Keratinocyte (primary cell): ENCODE results near the gene FAM78A. TPM values are rescaled to one million over a fixed set of nuclear protein-coding genes. Genes with fewer than 3 reads are reported as not detected.
A peak's percentile ranks its signal among the peaks of the same experiment; 100 is the strongest.

Experiments used
- DNase-seq: peaks from one replicate; pipeline ENCODE4 v3.0.0-alpha.2; 2011; ENCODE audit warnings: low read depth, missing footprints, low spot score
- FAIRE-seq: peaks from 2 replicates; lab custom pipeline; 2011; peaks lifted over from hg19 to GRCh38; lab: Jason Lieb, UNC
- H2AFZ ChIP-seq: 2 replicates; pipeline ENCODE4 v1.6.0; 2012; ENCODE audit warnings: low read length, control low read depth, inconsistent platforms; ENCODE audit not compliant: control insufficient read depth
- H3K27ac ChIP-seq: 2 replicates; pipeline ENCODE4 v1.5.1; 2011; ENCODE audit warnings: low read length; ENCODE audit not compliant: control insufficient read depth, insufficient read depth
- H3K27me3 ChIP-seq: 3 replicates; pipeline ENCODE4 v1.6.0; 2011; ENCODE audit warnings: low read length; ENCODE audit not compliant: control insufficient read depth, insufficient read depth; ENCODE audit errors: extremely low read depth
- H3K36me3 ChIP-seq, 2 experiments: 2 replicates in 1 of 2; 3 replicates in 1 of 2; pipeline ENCODE4 v1.5.1; 2011; ENCODE audit warnings: low read length in 2 of 2, mild to moderate bottlenecking in 1 of 2; ENCODE audit not compliant: control insufficient read depth in 2 of 2, insufficient read depth in 2 of 2; ENCODE audit errors: extremely low read depth in 1 of 2
- H3K4me1 ChIP-seq: 3 replicates; pipeline ENCODE4 v1.5.1; 2011; ENCODE audit warnings: low read length; ENCODE audit not compliant: control insufficient read depth, insufficient read depth; ENCODE audit errors: extremely low read depth
- H3K4me2 ChIP-seq: 3 replicates; pipeline ENCODE4 v1.6.0; 2011; ENCODE audit warnings: low read depth, low read length; ENCODE audit not compliant: control insufficient read depth, insufficient read depth; ENCODE audit errors: extremely low read depth
- H3K4me3 ChIP-seq, 3 experiments: fragments of 200-600 bp in 1 of 3; sonication (generic) in 1 of 3; 2 replicates in 2 of 3; 3 replicates in 1 of 3; pipeline ENCODE4 v1.5.1; 2011 to 2016; ENCODE audit warnings: low read length in 3 of 3, mild to moderate bottlenecking in 3 of 3, control low read depth in 2 of 3, inconsistent platforms in 1 of 3, low read depth in 1 of 3, mixed read lengths in 1 of 3, mixed run types in 1 of 3, moderate library complexity in 1 of 3; ENCODE audit not compliant: control insufficient read depth in 2 of 3, insufficient read depth in 2 of 3; ENCODE audit errors: extremely low read depth in 1 of 3
- H3K79me2 ChIP-seq: 2 replicates; pipeline ENCODE4 v1.6.0; 2012; ENCODE audit warnings: low read length; ENCODE audit not compliant: control insufficient read depth, insufficient read depth
- H3K9ac ChIP-seq: 3 replicates; pipeline ENCODE4 v1.6.0; 2011; ENCODE audit warnings: low read length; ENCODE audit not compliant: control insufficient read depth, insufficient read depth; ENCODE audit errors: extremely low read depth
- H3K9me1 ChIP-seq: 3 replicates; pipeline ENCODE4 v1.6.0; 2011; ENCODE audit warnings: low read length; ENCODE audit not compliant: control insufficient read depth, insufficient read depth; ENCODE audit errors: extremely low read depth
- H3K9me3 ChIP-seq: 2 replicates; pipeline ENCODE4 v1.5.1; 2012; ENCODE audit warnings: low read depth, low read length; ENCODE audit not compliant: control insufficient read depth
- H4K20me1 ChIP-seq: 3 replicates; pipeline ENCODE4 v1.6.0; 2011; ENCODE audit warnings: low read length; ENCODE audit not compliant: control insufficient read depth, insufficient read depth; ENCODE audit errors: extremely low read depth
- EZH2 ChIP-seq: IDR thresholded peaks from one replicate; pipeline ENCODE4 v1.6.1; 2012; ENCODE audit warnings: inconsistent platforms, mild to moderate bottlenecking, low read length, moderate library complexity
- dilution Hi-C: fragments of 300-500 bp; cut with MboI; formaldehyde crosslinking; loops from one replicate; pipeline ENCODE4 v1.7.0; 2020; ENCODE audit warnings: low sequenced_read_pairs; ENCODE audit not compliant: extremely low pct_ligation_motif_present
- polyA plus RNA-seq, 5 experiments: library from polyadenylated mRNA; depleted of rRNA in 3 of 5; stranded (reverse) in 3 of 5; stranded (forward) in 1 of 5; unstranded in 1 of 5; fragments of >200 nt; gene quantifications; 1 replicate in 1 of 5; 2 replicates in 3 of 5; 3 replicates in 1 of 5; pipeline versions ENCODE4 v1.2.1 to v1.2.3, GENCODE V29; 2011 to 2012; ENCODE audit warnings: missing spikeins in 2 of 5, low read depth in 1 of 5, low replicate concordance in 1 of 5
- TF ChIP-seq, protein P1 (sequence below), 3 experiments: IDR thresholded peaks in 1 of 3; conservative IDR thresholded peaks in 1 of 3; optimal IDR thresholded peaks in 1 of 3; 2 replicates in 2 of 3; 3 replicates in 1 of 3; pipeline versions ENCODE3 to v1.5.1; 2011; ENCODE audit warnings: low read length in 3 of 3, mild to moderate bottlenecking in 3 of 3, moderate library complexity in 2 of 3, control low read depth in 1 of 3, inconsistent platforms in 1 of 3; ENCODE audit not compliant: insufficient read depth in 2 of 3; ENCODE audit errors: extremely low read depth in 1 of 3

FAM78A gene
- polyA plus RNA-seq, 1 donor (not counting 4 experiments of a cell fraction or from before 2014, with no cell fraction given): 0.25 TPM

DNA sequence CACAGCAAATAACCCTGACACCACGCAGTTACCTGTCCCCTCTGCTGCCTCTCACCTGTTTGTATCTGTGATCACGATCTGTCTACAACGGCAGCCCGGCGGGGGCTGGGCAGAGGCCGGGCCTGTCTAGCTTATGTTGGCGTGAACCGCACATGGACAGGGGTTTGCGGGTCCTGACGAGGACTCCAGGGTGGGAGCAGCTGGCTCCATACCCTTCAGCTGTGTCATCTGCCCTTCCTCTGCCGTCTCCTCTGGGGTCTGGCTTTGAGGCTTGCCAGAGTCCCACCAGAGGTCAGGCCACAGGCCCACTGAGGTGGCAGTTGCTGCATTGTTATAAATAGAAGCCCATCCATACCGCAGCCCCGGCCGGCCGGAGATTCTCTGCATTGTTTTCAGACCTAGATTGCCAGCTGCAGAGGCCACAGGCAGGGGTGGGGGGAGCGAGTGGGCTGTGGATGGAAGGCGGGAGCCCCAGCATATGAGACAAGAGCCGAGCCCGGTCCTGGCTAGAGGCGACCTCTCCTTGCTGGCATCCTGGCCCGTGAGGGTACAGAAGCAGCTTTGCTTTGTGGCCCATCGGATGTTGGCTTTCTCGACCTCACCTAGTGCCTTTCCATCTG is 37.8 kb downstream of the FAM78A start:
- H3K9ac ChIP-seq: peak overlapping the region; percentile 22
- no peaks in the 10 kb centered on the region for H3K79me2 ChIP-seq
- no peak overlapping the region for H3K27ac ChIP-seq
- no peaks in the 10 kb centered on the region for H3K9me1 ChIP-seq
- H3K27me3 ChIP-seq: no peaks in the 10 kb centered on the region
- no peaks in the 10 kb centered on the region for H3K9me3 ChIP-seq
- DNase-seq: no peak
- peaks cover 12% of the 10 kb centered on the region for H3K4me1 ChIP-seq
- FAIRE-seq: no peak
- H4K20me1 ChIP-seq: no peaks in the 10 kb centered on the region
- no peak for TF ChIP-seq EZH2
- TF ChIP-seq, protein P1, sequence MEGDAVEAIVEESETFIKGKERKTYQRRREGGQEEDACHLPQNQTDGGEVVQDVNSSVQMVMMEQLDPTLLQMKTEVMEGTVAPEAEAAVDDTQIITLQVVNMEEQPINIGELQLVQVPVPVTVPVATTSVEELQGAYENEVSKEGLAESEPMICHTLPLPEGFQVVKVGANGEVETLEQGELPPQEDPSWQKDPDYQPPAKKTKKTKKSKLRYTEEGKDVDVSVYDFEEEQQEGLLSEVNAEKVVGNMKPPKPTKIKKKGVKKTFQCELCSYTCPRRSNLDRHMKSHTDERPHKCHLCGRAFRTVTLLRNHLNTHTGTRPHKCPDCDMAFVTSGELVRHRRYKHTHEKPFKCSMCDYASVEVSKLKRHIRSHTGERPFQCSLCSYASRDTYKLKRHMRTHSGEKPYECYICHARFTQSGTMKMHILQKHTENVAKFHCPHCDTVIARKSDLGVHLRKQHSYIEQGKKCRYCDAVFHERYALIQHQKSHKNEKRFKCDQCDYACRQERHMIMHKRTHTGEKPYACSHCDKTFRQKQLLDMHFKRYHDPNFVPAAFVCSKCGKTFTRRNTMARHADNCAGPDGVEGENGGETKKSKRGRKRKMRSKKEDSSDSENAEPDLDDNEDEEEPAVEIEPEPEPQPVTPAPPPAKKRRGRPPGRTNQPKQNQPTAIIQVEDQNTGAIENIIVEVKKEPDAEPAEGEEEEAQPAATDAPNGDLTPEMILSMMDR (optimal IDR thresholded peaks at IDR 0.05 in 1 of 3, IDR thresholded peaks at IDR 0.05 in 1 of 3, conservative IDR thresholded peaks at IDR 0.05 in 1 of 3; ENCODE audit: extremely low read depth in 1 of 3, insufficient read depth in 2 of 3, low read length in 3 of 3): no peak
- peak overlapping the region; percentile 70 for H2AFZ ChIP-seq
- peak overlapping the region; percentile 19 for H3K4me2 ChIP-seq
- dilution Hi-C loops: no loop called here
- no peak overlapping the region for H3K4me3 ChIP-seq
- peaks cover 5 to 8% of the 10 kb centered on the region in 2 experiments for H3K36me3 ChIP-seq

DNA sequence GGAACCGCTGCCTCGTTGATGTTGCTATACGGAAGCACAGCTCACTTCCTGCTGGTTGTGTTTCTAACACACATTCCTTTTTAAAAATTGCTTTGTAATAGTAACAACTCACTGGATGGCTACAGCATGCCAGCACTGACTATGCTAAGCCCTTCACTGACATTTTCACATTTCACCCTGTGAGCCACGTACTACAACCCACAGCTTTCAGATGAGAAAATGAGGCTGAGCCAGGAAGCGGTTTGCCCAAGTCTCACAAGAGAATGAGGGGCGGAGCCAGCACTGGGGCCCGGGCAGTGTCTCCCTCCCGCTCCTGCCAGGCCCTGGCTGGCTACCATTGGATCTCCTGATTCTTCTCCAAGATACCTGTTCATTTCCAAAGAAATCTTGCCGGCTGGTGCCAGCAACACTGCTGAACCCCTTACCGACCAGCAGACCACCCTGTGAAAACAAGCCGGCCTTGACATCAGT is 38.3 kb downstream of the FAM78A start:
- Histone ChIP-seq H4K20me1 (no peaks in the 10 kb centered on the region), H3K9me3 (no peaks in the 10 kb centered on the region), H3K27ac (no peak overlapping the region), H3K9me1 (no peaks in the 10 kb centered on the region), H3K4me3 (no peak overlapping the region), H3K27me3 (no peaks in the 10 kb centered on the region), H3K4me1 (peaks cover 12% of the 10 kb centered on the region), H3K4me2 (peak overlapping the region; percentile 19), H2AFZ (peak overlapping the region; percentile 70), H3K36me3 (peaks cover 7 to 12% of the 10 kb centered on the region in 2 experiments), H3K9ac (peak overlapping the region; percentile 22), H3K79me2 (no peaks in the 10 kb centered on the region)
- DNase-seq (no peak), FAIRE-seq (peak; percentile 17)
- dilution Hi-C loops: no loop called here
- TF ChIP-seq EZH2: no peak
- TF ChIP-seq, protein P1 (optimal IDR thresholded peaks at IDR 0.05 in 1 of 3, IDR thresholded peaks at IDR 0.05 in 1 of 3, conservative IDR thresholded peaks at IDR 0.05 in 1 of 3; ENCODE audit: extremely low read depth in 1 of 3, insufficient read depth in 2 of 3, low read length in 3 of 3): no peak
